Measurements from ENCODE around the gene IFITM2.

Gene IFITM2

DNA sequence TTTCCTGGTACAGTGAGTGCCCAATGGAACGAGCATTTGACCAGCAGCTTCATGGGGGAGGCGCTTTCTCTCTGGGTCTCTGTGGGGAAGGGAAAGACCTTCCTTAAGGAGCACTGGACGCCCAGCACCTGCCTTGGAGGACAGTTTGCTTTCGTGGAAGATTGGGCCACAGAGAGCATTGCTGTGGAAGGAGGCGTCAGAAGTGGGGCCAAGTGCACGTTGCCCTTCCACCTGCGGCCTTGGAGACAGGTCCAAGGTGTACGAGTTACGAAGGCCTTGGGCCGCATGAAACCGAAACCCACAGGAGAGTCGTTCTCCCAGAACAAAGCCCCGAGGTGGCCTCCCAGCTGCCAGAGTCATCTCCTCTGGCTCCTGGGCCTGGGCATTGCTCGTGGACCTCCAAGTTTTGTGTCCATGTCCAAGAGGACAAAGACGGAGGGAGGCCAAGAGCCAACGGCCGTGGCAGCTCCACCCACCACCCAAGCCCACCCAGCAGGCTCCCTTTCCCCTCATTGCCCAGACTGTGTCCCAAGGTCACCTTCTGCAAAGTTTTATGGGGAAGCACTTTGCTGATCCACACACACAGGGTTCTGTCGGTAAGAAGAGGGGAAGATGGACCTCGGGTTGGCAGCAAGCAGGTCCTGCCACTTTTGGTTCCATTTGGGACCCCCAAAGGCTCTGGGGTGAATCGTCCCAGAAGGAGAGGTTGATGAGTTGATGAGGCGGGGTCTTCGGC lies 35.3 kb upstream of the IFITM2 start:
- Histone ChIP-seq H3K9me2 (replicated peaks; ENCODE audit: insufficient read depth, low read length) (no peaks in the 10 kb centered on the region), H3K4me2 (ENCODE audit: low read depth, low read length) (no peak overlapping the region), H4K20me1 (ENCODE audit: insufficient read depth, low read length) (no peaks in the 10 kb centered on the region), H3K27me3 (replicated peaks; ENCODE audit: insufficient read depth, low read length) (no peaks in the 10 kb centered on the region), H3K36me3 (replicated peaks; ENCODE audit: insufficient read depth, low read length) (no peaks in the 10 kb centered on the region), H2AFZ (ENCODE audit: low read length) (no peak overlapping the region), H3K27ac (ENCODE audit: low read length) (no peak overlapping the region), H3K4me1 (ENCODE audit: low read length) (peaks cover 6% of the 10 kb centered on the region; the same call in 1 of the 2 replicates), H3K9ac (ENCODE audit: low read length) (no peak overlapping the region), H3K79me2 (ENCODE audit: low read length) (peaks cover 6% of the 10 kb centered on the region; the same call in 1 of the 2 replicates), H3K4me3 (ENCODE audit: low read length) (no peak overlapping the region), H3F3A (ENCODE audit: insufficient read depth, low read length) (peaks cover 27% of the 10 kb centered on the region), H3K9me3 (replicated peaks; ENCODE audit: insufficient read depth, low read length) (no peaks in the 10 kb centered on the region)
- TF ChIP-seq, protein P1, sequence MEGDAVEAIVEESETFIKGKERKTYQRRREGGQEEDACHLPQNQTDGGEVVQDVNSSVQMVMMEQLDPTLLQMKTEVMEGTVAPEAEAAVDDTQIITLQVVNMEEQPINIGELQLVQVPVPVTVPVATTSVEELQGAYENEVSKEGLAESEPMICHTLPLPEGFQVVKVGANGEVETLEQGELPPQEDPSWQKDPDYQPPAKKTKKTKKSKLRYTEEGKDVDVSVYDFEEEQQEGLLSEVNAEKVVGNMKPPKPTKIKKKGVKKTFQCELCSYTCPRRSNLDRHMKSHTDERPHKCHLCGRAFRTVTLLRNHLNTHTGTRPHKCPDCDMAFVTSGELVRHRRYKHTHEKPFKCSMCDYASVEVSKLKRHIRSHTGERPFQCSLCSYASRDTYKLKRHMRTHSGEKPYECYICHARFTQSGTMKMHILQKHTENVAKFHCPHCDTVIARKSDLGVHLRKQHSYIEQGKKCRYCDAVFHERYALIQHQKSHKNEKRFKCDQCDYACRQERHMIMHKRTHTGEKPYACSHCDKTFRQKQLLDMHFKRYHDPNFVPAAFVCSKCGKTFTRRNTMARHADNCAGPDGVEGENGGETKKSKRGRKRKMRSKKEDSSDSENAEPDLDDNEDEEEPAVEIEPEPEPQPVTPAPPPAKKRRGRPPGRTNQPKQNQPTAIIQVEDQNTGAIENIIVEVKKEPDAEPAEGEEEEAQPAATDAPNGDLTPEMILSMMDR (IDR thresholded peaks at IDR 0.05; ENCODE audit: low read length): no peak
- no peak for TF ChIP-seq EZH2 (optimal IDR thresholded peaks at IDR 0.05; ENCODE audit: low read depth, low read length)
- TF ChIP-seq EZH2phosphoT487 (IDR thresholded peaks at IDR 0.05; ENCODE audit: low read length): no peak
- no peak for DNase-seq

- no peak for DNase-seq
- Histone ChIP-seq H3K4me2 (ENCODE audit: low read depth, low read length) (no peak overlapping the region), H4K20me1 (ENCODE audit: insufficient read depth, low read length) (no peaks in the 10 kb centered on the region), H3K27me3 (replicated peaks; ENCODE audit: insufficient read depth, low read length) (no peaks in the 10 kb centered on the region), H3K4me3 (ENCODE audit: low read length) (no peak overlapping the region), H3K4me1 (ENCODE audit: low read length) (peaks cover 6% of the 10 kb centered on the region; the same call in 1 of the 2 replicates), H3K9me2 (replicated peaks; ENCODE audit: insufficient read depth, low read length) (no peaks in the 10 kb centered on the region), H3K27ac (ENCODE audit: low read length) (no peak overlapping the region), H3K36me3 (replicated peaks; ENCODE audit: insufficient read depth, low read length) (no peaks in the 10 kb centered on the region), H3K9me3 (replicated peaks; ENCODE audit: insufficient read depth, low read length) (no peaks in the 10 kb centered on the region), H2AFZ (ENCODE audit: low read length) (no peak overlapping the region), H3K9ac (ENCODE audit: low read length) (no peak overlapping the region), H3F3A (ENCODE audit: insufficient read depth, low read length) (peaks cover 22% of the 10 kb centered on the region), H3K79me2 (ENCODE audit: low read length) (peaks cover 6% of the 10 kb centered on the region; the same call in 1 of the 2 replicates)
- TF ChIP-seq EZH2 (optimal IDR thresholded peaks at IDR 0.05; ENCODE audit: low read depth, low read length) (no peak), EZH2phosphoT487 (IDR thresholded peaks at IDR 0.05; ENCODE audit: low read length) (no peak)
- TF ChIP-seq, protein P1 (IDR thresholded peaks at IDR 0.05; ENCODE audit: low read length): no peak
These were observed 34.8 kb upstream of the IFITM2 start for GRCh38 chr11:272931-273198.

DNA sequence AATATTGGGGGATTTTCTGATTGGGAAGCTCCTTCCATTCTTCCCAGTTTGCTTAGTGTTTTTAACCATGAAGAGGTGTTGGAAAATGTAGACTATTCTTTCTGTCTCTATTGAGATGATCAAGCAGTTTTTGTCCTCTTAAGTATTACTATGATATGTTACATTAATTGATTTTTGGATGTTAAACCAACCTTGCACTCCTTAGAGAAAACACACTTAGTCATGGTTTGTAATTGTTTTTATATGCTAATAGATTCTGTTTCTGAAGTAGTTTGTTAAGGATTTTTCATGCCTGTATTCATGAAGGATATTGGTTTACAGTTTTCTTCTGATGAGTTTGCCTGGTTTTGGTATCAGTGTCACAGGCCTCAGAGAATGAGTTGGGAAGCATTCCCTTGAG lies 31.4 kb upstream of the IFITM2 start:
- Histone ChIP-seq H3K9ac (ENCODE audit: low read length) (no peak overlapping the region), H4K20me1 (ENCODE audit: insufficient read depth, low read length) (no peaks in the 10 kb centered on the region), H3K4me3 (ENCODE audit: low read length) (no peak overlapping the region), H3K79me2 (ENCODE audit: low read length) (no peaks in the 10 kb centered on the region), H3K4me1 (ENCODE audit: low read length) (no peaks in the 10 kb centered on the region), H3K36me3 (replicated peaks; ENCODE audit: insufficient read depth, low read length) (no peaks in the 10 kb centered on the region), H3F3A (ENCODE audit: insufficient read depth, low read length) (no peaks in the 10 kb centered on the region), H3K27me3 (replicated peaks; ENCODE audit: insufficient read depth, low read length) (peaks cover 7% of the 10 kb centered on the region; the same call in 1 of the 2 replicates), H3K27ac (ENCODE audit: low read length) (no peak overlapping the region), H3K4me2 (ENCODE audit: low read depth, low read length) (no peak overlapping the region), H3K9me3 (replicated peaks; ENCODE audit: insufficient read depth, low read length) (no peaks in the 10 kb centered on the region), H3K9me2 (replicated peaks; ENCODE audit: insufficient read depth, low read length) (no peaks in the 10 kb centered on the region), H2AFZ (ENCODE audit: low read length) (no peak overlapping the region)
- TF ChIP-seq EZH2phosphoT487 (IDR thresholded peaks at IDR 0.05; ENCODE audit: low read length): no peak
- DNase-seq: no peak

Data from MM.1S (cell line).